HepG2 (cell line): Measurements from ENCODE around the gene IL22RA1. TPM values are rescaled to one million over a fixed set of nuclear protein-coding genes. Genes with fewer than 3 reads are reported as not detected.

Experiments used
- ATAC-seq: fragments of 200-7000 bp; cut with Tn5 transposase; 3 replicates; pipeline ENCODE4 v1.9.1; 2020; ENCODE audit warnings: mild to moderate bottlenecking, moderate library complexity
- BruUV-seq: library from RNA; stranded (reverse); fragments of 400-500 nt; replicated peaks from 2 replicates; lab custom pipeline; 2021; lab: Mats Ljungman, UMichigan
- CTCF ChIA-PET: fragments of 300-600 bp; formaldehyde crosslinking; extraction: SDS; loops from one replicate; lab custom pipeline; 2021; ENCODE audit warnings: low total read pairs, inconsistent platforms, low intra/inter-chr PET ratio; lab: Yijun Ruan, JAX
- POLR2A ChIA-PET: fragments of 350-600 bp; sonication (Branson Sonifier 250); formaldehyde crosslinking; loops from one replicate; lab custom pipeline; 2020; ENCODE audit warnings: antibody characterized with exemption, inconsistent platforms; lab: Yijun Ruan, JAX
- DNase-seq: peaks from one replicate; pipeline ENCODE4 v3.0.0-alpha.2; 2015; ENCODE audit warnings: low spot score
- FAIRE-seq: peaks from 3 replicates; lab custom pipeline; 2011; peaks lifted over from hg19 to GRCh38; lab: Jason Lieb, UNC
- H2AFZ ChIP-seq: one replicate; pipeline ENCODE4 v1.6.1; 2011; ENCODE audit warnings: low read length, inconsistent platforms
- H3K27ac ChIP-seq: fragments of 300-600 bp; 3 replicates; pipeline ENCODE4 v1.8.0; 2011; ENCODE audit warnings: mixed run types, mild to moderate bottlenecking, mixed read lengths, low read length, inconsistent platforms; ENCODE audit not compliant: insufficient read depth; ENCODE audit errors: extremely low read length
- H3K27me3 ChIP-seq, 2 experiments: fragments of 200-600 bp in 1 of 2; 2 replicates in 1 of 2; 3 replicates in 1 of 2; pipeline versions ENCODE4 v1.6.0 to v1.8.0; 2011; ENCODE audit warnings: low read length in 2 of 2, mild to moderate bottlenecking in 2 of 2, moderate library complexity in 2 of 2, inconsistent platforms in 1 of 2; ENCODE audit not compliant: insufficient read depth in 2 of 2, control insufficient read depth in 1 of 2
- H3K36me3 ChIP-seq, 2 experiments: fragments of 200-600 bp in 1 of 2; replicated peaks in 1 of 2; 2 replicates in 1 of 2; 3 replicates in 1 of 2; pipeline versions ENCODE4 v1.5.1 to v1.8.0; 2011; ENCODE audit warnings: low read length in 2 of 2, inconsistent platforms in 1 of 2; ENCODE audit not compliant: insufficient read depth in 2 of 2, control insufficient read depth in 1 of 2
- H3K4me1 ChIP-seq: 2 replicates; pipeline ENCODE4 v1.5.1; 2012; ENCODE audit warnings: low read length, inconsistent platforms; ENCODE audit not compliant: insufficient read depth
- H3K4me2 ChIP-seq: 2 replicates; pipeline ENCODE4 v1.6.0; 2011; ENCODE audit warnings: low read depth, low read length, inconsistent platforms
- H3K4me3 ChIP-seq, 3 experiments: fragments of 200-600 bp in 1 of 3; sonication (generic), shearing (Covaris generic) in 1 of 3; replicated peaks in 1 of 3; 2 replicates each; pipeline ENCODE4 v1.5.1; 2011 to 2016; ENCODE audit warnings: low read length in 3 of 3, inconsistent platforms in 2 of 3, low read depth in 2 of 3, mild to moderate bottlenecking in 2 of 3, control low read depth in 1 of 3, mixed read lengths in 1 of 3; ENCODE audit not compliant: insufficient read depth in 1 of 3
- H3K79me2 ChIP-seq: one replicate; pipeline ENCODE4 v1.6.1; 2011; ENCODE audit warnings: low read length, inconsistent platforms; ENCODE audit not compliant: insufficient read depth
- H3K9ac ChIP-seq: 2 replicates; pipeline ENCODE4 v1.6.0; 2011; ENCODE audit warnings: mild to moderate bottlenecking, low read depth, low read length, inconsistent platforms; ENCODE audit not compliant: insufficient read depth
- H3K9me3 ChIP-seq: 2 replicates; pipeline ENCODE4 v1.5.1; 2012; ENCODE audit warnings: mild to moderate bottlenecking, low read length
- H4K20me1 ChIP-seq: 2 replicates; pipeline ENCODE4 v1.6.0; 2011; ENCODE audit warnings: inconsistent platforms, mild to moderate bottlenecking, low read length, moderate library complexity; ENCODE audit not compliant: insufficient read depth
- DMTF1 ChIP-seq: sonication (generic); formaldehyde crosslinking; IDR thresholded peaks from 2 replicates; pipeline ENCODE4 v1.4.0; 2020; ENCODE audit warnings: mild to moderate bottlenecking, missing genetic modification reagents
- SIN3B ChIP-seq: fragments of 150-350 bp; IDR thresholded peaks from 2 replicates; pipeline ENCODE4 v1.6.1; 2014; ENCODE audit warnings: low read length
- TMF1 ChIP-seq: sonication (generic); formaldehyde crosslinking; IDR thresholded peaks from 2 replicates; pipeline ENCODE4 v1.8.1; 2022; ENCODE audit warnings: low read depth, missing genetic modification reagents
- ZMYM3 ChIP-seq: sonication (generic); formaldehyde crosslinking; IDR thresholded peaks from 2 replicates; pipeline ENCODE4 v1.5.1; 2020; ENCODE audit warnings: mild to moderate bottlenecking, missing genetic modification reagents
- ZNF558 ChIP-seq: sonication (generic); formaldehyde crosslinking; IDR thresholded peaks from 2 replicates; pipeline ENCODE4 v1.9.0; 2022; ENCODE audit warnings: mild to moderate bottlenecking, missing genetic modification reagents, borderline replicate concordance
- ZNF564 ChIP-seq: sonication (generic); formaldehyde crosslinking; IDR thresholded peaks from 2 replicates; pipeline ENCODE4 v1.8.1; 2023; ENCODE audit warnings: mild to moderate bottlenecking, missing genetic modification reagents
- ZNF614 ChIP-seq: IDR thresholded peaks from 2 replicates; pipeline ENCODE4 v1.6.1; 2018; ENCODE audit warnings: missing biosample characterization, missing genetic modification reagents, inconsistent platforms, borderline replicate concordance
- ZNF768 ChIP-seq: sonication (generic); formaldehyde crosslinking; IDR thresholded peaks from 2 replicates; pipeline ENCODE4 v1.4.0; 2020; ENCODE audit warnings: missing genetic modification reagents
- whole genome bisulfite sequencing: methylation state at CpG from one replicate; pipeline ENCODE4 v1.1.6; 2017; ENCODE audit warnings: low lambda C conversion rate; 5-methylcytosine and 5-hydroxymethylcytosine counted together
- in situ Hi-C: cut with HindIII; loops from 2 replicates; pipeline ENCODE4 v1.10.0; 2017; ENCODE audit warnings: low pct_unique_long_range_greater_than_20kb; ENCODE audit not compliant: extremely low pct_ligation_motif_present
- intact Hi-C: fragments of 100-400 bp; cut with micrococcal nuclease; formaldehyde crosslinking; loops from one replicate; pipeline ENCODE4 v1.10.0; 2022; ENCODE audit not compliant: unreplicated experiment
- polyA plus RNA-seq, 8 experiments: library from polyadenylated mRNA; depleted of rRNA in 3 of 8; stranded (reverse) in 7 of 8; unstranded in 1 of 8; fragments of >200 nt; fragmentation: Illumina TruSeq in 4 of 8; extraction: Trizol in 4 of 8; gene quantifications; 2 replicates each; pipeline versions ENCODE4 v1.2.1 to v1.2.3, GENCODE V29; 2011 to 2016; ENCODE audit warnings: low read depth in 4 of 8, missing spikeins in 1 of 8, mixed read lengths in 1 of 8; ENCODE audit not compliant: insufficient read depth in 1 of 8
- total RNA-seq, 5 experiments: library from RNA; depleted of rRNA; stranded (reverse); fragments of >200 nt; fragmentation: Illumina TruSeq; extraction: Trizol; gene quantifications; 2 replicates each; pipeline ENCODE4 v1.2.3, GENCODE V29; 2016; ENCODE audit warnings: low read depth in 1 of 5

IL22RA1 gene
- total and polyA plus RNA-seq, 2 of the 13 experiments (the other 11 are each of a cell fraction or from before 2014, with no cell fraction given) = 4.4 to 10.2 TPM

DNA sequence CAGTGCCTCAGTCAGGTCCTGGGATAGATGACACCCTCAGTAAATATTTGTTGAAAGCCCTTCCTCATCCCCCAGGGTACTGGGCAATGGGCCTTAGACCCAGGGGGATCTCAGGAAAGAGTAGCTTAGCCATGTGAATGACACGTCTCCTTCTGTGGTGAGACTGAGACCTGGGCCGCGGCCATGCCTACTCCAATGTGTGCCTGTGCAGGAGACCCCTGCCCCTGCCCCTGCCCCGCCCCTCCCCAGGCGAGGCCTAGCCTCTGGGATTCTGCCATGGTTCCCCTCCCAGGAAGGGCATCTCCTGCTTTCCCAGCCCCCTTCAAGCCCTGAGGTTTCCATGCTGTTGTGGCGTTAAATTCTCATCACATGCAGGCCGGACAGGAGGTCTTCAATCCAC is 38.1 kb downstream of the IL22RA1 start (continued):
- no peak for TF ChIP-seq DMTF1 (CRISPR knock-in tag)

DNA sequence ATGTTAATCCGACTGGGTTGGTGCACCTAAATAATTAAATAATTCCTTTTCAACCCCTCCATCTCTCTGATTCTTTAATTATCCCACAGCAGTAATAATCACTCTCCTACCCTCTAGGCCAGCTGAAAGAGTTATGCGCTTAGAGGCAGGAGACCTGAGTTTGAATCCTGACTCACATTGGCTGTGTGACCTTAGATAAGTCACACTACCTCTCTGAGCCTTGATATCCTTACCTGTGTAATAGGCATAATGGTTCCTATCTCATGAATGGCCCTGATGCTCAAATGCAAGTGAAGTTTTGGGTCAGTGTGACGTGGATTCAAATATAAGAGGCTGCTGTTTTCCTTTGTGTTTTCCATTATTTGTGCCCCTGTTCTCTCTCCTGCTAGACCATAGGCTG is 39.1 kb downstream of the IL22RA1 start:
- Histone ChIP-seq H3K4me2 (no peak overlapping the region), H2AFZ (no peak overlapping the region), H3K4me3 (no peak overlapping the region), H3K27me3 (no peaks in the 10 kb centered on the region; a peak in 1 of 5 replicates), H4K20me1 (no peaks in the 10 kb centered on the region), H3K9me3 (no peaks in the 10 kb centered on the region), H3K27ac (no peak overlapping the region), H3K4me1 (peaks cover 77% of the 10 kb centered on the region), H3K9ac (no peak overlapping the region), H3K79me2 (peaks cover 6% of the 10 kb centered on the region), H3K36me3 (peaks cover 0 to 2% of the 10 kb centered on the region in 2 experiments; a peak in 2 of 5 replicates)
- 99% methylated on average over 3 of the region's 3 CpGs for WGBS
- no TSS peak for BruUV-seq
- ATAC-seq (no peak), DNase-seq (no peak), FAIRE-seq (no peak)
- ChIA-PET CTCF (no interaction called here), POLR2A (interaction anchor here (1.8 kb wide), 1 partner anchor 9 kb away, joined by 4 read pairs; no protein-coding TSS in a partner anchor)
- peak; percentile 36; the same call in 1 of the 2 replicates for TF ChIP-seq ZMYM3
- no peak for TF ChIP-seq ZNF614
- TF ChIP-seq ZNF564 (CRISPR knock-in tag) = no peak
- no peak for TF ChIP-seq TMF1 (CRISPR knock-in tag)
- TF ChIP-seq ZNF768 (CRISPR knock-in tag) = peak; percentile 78; the same call in 1 of the 2 replicates
- TF ChIP-seq SIN3B = no peak
- TF ChIP-seq ZNF558 (CRISPR knock-in tag) = no peak
- in situ Hi-C loops (no loop called here), intact Hi-C loops (no loop called here)
